GM21526 (cell line): Measurements from ENCODE around the gene MUCL3.
"Not testable (repeated sequence)": the region's sequence is repeated elsewhere in the genome, so short reads cannot be mapped to it uniquely, and the experiment has no call there.

Experiments used
- ATAC-seq: cut with Tn5 transposase; IDR thresholded peaks from one replicate; pipeline ENCODE4 v1.9.1; 2021; ENCODE audit warnings: moderate library complexity; ENCODE audit not compliant: unreplicated experiment, low FRiP score

The MUCL3 gene

GRCh38 chr6:30974490-30975252 lies 33.9 kb downstream of the MUCL3 start:
- no peak for ATAC-seq

DNA sequence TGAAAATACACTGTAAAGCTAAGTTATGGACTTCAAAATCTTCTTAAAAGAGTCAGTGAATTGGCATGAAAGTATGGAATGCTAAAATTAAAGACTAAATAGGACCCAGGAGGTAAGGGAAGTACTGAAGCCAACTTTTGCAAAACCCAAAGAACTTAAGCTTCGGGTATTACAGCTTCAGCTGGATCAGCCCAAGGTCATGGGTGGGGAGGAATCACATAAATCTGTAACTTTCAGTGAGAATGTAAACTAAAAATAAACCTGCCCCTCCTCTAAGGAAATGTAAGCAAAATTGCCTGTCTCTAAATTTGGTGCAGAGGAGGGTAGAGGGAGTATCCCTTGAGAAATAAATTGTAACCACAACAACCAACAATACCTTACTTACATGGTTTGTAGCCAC lies 38.4 kb downstream of the MUCL3 start:
- no peak for ATAC-seq

- no peak for ATAC-seq
Measured at GRCh38 chr6:30979690-30980089, 38.9 kb downstream of the MUCL3 start.

DNA sequence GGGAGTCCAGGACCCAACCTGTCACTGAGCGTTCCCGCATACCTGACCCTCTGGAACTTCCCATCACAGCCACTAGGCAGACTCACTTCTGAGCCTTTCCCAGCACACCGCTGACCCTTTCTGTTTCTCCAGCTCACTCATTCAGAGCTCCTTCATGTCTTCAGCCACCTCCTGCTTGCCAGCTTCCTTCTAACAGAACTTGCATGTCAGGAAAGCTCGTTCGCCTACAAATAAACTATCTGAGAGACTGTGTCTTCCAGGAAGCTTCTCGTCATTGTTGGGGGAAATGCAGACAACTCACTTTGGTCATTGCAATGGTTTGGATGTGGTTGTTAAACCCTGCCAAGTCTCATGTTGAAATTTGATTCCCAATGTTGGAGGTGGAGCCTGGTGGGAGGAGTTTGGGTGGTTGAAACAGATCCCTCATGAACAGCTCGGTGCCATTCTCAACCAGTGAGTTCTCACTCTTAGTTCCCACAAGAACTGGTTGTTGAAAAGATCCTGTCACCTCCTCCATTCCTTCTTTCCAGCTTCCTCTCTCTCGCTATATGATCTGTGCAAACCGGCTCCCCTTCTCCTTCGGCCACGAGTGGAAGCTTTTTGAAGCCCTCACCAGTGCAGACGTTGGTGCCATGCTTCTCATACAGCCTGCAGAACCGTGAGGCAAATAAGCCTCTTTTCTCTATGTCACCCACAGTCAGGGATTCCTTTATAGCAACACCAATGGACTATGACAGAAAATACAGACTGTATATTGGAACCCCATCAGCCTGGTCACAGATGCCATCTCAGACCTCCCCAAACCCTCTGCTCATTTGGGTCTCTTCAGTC lies 41.4 kb downstream of the MUCL3 start:
- ATAC-seq: no peak

GRCh38 chr6:30983439-30983838 lies 42.7 kb downstream of the MUCL3 start, which contains the start of gene MUC21:
Gene MUC21 (plus strand): TSS chr6:30983718. CDS start chr6:30983959, 241 bp downstream.
- ATAC-seq: no peak

- ATAC-seq: no peak
Measured at GRCh38 chr6:30985490-30985889, 44.7 kb downstream of the MUCL3 start.

DNA sequence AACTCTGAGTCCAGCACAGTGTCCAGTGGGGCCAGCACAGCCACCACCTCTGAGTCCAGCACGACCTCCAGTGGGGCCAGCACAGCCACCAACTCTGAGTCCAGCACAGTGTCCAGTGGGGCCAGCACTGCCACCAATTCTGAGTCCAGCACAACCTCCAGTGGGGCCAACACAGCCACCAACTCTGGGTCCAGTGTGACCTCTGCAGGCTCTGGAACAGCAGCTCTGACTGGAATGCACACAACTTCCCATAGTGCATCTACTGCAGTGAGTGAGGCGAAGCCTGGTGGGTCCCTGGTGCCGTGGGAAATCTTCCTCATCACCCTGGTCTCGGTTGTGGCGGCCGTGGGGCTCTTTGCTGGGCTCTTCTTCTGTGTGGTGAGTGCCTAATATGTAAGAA lies 46.5 kb downstream of the MUCL3 start:
- ATAC-seq: no peak

DNA sequence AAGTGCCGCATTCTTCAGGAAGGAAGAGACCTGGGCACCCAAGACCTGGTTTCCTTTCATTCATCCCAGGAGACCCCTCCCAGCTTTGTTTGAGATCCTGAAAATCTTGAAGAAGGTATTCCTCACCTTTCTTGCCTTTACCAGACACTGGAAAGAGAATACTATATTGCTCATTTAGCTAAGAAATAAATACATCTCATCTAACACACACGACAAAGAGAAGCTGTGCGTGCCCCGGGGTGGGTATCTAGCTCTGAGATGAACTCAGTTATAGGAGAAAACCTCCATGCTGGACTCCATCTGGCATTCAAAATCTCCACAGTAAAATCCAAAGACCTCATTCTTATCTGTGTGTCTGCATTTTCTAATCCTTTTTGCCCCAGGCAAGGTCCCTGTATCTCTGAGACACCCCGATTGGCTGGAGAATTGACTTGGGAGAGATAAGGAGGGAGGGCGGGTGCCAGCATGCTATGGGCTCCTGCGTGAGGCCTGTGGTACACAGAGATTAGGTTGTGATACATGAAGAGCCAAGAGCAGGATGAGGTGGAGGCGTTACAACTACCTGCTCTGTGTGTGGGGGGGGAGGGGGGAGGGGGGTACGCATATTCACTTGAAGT lies 47.5 kb downstream of the MUCL3 start:
- ATAC-seq: no peak

DNA sequence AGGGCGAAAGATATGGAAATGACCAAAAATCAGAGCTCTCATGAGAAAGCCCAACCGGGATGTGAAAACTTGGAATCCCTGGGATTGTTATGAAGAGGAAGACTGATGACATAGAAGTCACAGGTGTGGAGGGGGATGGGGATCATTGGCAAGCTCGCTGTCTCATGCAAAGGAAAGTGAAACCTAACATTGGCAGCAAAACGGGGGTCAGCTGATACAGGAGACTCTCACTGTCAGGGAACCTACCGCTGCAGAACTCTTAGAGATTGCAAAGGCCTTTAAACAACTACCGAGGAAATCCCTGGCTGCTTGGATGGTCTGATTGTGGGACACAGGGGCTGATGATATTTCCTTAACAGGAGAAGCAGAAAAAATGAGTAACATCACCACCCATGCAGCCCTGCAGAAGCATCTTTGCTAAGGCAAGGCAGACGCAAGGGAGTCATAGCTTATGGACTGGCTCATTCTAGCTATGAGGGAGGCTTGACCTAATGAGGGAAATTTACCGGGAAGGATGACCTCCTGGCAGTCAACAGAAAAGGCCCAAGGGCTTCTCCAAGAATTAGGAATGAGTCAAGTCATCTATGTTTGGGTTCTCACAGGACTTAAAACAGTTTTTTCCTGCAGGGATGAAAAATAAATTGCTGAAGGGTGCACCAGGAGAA lies 49.8 kb downstream of the MUCL3 start:
- no peak for ATAC-seq

DNA sequence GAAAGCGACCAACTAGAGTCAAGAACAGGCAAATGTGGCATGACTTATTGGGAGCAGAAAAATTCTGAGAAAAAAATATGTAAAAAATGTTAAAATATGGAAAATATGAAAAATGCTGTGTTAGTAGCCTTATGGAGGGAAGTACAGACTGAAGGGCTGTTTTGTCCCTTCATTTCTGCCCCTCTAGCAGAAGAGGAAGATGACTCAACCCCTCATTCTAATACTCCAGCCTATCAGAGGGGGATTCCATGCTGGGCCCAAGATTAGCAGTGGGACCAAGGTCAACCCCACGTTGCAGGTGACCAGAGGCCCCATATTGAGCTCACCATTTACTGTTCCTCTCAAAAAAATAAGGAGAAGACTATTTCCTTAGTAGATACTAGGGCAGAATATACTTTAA lies 51.1 kb downstream of the MUCL3 start:
- ATAC-seq: no peak

DNA sequence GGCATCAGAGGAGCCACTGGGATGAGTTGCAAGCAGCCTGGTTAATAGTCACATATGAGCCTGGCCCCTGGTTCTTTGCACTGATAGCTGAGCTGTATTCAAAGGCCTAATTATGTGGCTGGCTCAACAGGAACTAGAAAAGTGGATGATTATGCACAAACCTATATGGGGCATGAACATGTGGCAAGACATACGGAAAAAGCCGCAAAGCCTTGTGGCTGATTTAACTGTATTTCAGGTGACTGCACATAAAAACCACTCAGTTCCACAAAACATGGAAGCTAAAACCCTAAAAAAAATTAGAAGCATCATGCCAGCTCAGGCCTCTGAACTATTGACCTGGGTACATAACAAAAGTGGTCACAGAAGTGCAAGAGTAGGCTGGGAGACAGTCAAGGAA lies 56.5 kb downstream of the MUCL3 start:
- ATAC-seq: no peak

DNA sequence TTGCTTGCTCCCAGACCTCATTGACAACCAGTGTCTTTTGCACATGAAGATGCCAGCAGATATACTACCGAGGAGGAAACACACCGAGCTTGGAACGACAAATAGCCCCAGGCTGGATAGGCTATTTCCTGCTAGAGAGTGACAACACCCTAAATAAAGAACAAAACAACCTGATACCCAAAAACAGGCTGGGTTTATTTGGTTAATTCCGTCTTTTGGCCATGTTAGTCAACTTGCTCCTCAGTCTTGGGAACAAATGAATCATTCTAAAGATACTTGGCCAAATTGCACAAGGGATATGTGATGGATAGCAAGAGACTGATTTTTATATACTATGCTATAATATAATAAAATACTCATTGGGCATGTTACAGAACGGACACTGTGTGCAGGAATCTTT lies 58.0 kb downstream of the MUCL3 start:
- no peak for ATAC-seq

- ATAC-seq: not testable (repeated sequence)
Measured at GRCh38 chr6:31000067-31000860, 59.5 kb downstream of the MUCL3 start.

- no peak for ATAC-seq
Measured at GRCh38 chr6:31001281-31001888, 60.6 kb downstream of the MUCL3 start.

GRCh38 chr6:31002471-31002870 lies 61.7 kb downstream of the MUCL3 start:
- no peak for ATAC-seq
